22Rv1 (cell line): Measurements from ENCODE around the gene ZNF778.
"Not testable (repeated sequence)": the region's sequence is repeated elsewhere in the genome, so short reads cannot be mapped to it uniquely, and the experiment has no call there.

Experiments used
- H3K27ac ChIP-seq: fragments of 450-650 bp; 2 replicates; pipeline ENCODE4 v1.5.1; 2017
- ZFX ChIP-seq: fragments of 450-650 bp; IDR thresholded peaks from 2 replicates; pipeline ENCODE4 v1.6.1; 2017; ENCODE audit warnings: antibody characterized with exemption, borderline replicate concordance
- TF ChIP-seq, protein P1 (sequence below): fragments of 450-650 bp; IDR thresholded peaks from 2 replicates; pipeline ENCODE4 v1.5.1; 2017; ENCODE audit warnings: mild to moderate bottlenecking

Gene ZNF778

GRCh38 chr16:89184677-89184932 is 32.9 kb upstream of the ZNF778 start:
- TF ChIP-seq, protein P1, sequence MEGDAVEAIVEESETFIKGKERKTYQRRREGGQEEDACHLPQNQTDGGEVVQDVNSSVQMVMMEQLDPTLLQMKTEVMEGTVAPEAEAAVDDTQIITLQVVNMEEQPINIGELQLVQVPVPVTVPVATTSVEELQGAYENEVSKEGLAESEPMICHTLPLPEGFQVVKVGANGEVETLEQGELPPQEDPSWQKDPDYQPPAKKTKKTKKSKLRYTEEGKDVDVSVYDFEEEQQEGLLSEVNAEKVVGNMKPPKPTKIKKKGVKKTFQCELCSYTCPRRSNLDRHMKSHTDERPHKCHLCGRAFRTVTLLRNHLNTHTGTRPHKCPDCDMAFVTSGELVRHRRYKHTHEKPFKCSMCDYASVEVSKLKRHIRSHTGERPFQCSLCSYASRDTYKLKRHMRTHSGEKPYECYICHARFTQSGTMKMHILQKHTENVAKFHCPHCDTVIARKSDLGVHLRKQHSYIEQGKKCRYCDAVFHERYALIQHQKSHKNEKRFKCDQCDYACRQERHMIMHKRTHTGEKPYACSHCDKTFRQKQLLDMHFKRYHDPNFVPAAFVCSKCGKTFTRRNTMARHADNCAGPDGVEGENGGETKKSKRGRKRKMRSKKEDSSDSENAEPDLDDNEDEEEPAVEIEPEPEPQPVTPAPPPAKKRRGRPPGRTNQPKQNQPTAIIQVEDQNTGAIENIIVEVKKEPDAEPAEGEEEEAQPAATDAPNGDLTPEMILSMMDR: no peak
- no peak for TF ChIP-seq ZFX
- no peak overlapping the region for H3K27ac ChIP-seq

- TF ChIP-seq, protein P1: no peak
- no peak for TF ChIP-seq ZFX
- H3K27ac ChIP-seq: no peak overlapping the region
Measured at GRCh38 chr16:89184933-89185794, 32.3 kb upstream of the ZNF778 start.

DNA sequence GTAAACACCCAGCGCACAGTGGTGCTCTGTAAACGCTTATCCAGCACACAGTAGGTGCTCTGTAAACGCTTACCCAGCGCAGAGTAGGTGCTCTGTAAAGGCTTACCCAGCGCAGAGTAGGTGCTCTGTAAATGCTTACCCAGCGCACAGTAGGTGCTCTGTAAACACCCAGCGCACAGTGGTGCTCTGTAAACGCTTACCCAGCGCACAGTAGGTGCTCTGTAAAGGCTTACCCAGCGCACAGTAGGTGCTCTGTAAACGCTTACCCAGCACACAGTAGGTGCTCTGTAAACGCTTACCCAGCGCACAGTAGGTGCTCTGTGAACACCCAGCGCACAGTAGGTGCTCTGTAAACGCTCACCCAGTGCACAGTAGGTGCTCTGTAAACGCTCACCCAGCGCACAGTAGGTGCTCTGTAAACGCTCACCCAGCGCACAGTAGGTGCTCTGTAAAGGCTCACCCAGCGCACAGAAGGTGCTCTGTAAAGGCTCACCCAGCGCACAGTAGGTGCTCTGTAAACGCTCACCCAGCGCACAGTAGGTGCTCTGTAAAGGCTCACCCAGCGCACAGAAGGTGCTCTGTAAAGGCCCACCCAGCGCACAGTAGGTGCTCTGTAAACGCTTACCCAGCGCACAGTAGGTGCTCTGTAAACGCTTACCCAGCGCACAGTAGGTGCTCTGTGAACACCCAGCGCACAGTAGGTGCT is 31.5 kb upstream of the ZNF778 start:
- not testable (repeated sequence) for H3K27ac ChIP-seq

DNA sequence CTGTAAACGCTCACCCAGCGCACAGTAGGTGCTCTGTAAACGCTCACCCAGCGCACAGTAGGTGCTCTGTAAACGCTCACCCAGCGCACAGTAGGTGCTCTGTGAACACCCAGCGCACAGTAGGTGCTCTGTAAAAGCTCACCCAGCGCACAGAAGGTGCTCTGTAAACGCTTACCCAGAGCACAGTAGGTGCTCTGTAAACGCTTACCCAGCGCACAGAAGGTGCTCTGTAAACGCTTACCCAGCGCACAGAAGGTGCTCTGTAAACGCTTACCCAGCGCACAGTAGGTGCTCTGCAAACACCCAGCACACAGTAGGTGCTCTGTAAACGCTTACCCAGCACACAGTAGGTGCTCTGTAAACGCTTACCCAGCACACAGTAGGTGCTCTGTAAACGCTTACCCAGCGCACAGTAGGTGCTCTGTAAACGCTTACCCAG is 30.9 kb upstream of the ZNF778 start:
- H3K27ac ChIP-seq: not testable (repeated sequence)

GRCh38 chr16:89187032-89187769 is 30.3 kb upstream of the ZNF778 start:
- H3K27ac ChIP-seq: no peak overlapping the region

GRCh38 chr16:89187770-89188392 is 29.6 kb upstream of the ZNF778 start:
- no peak for TF ChIP-seq ZFX
- TF ChIP-seq, protein P1: no peak
- H3K27ac ChIP-seq: no peak overlapping the region

More at GRCh38 chr16:89187032-89187769, 30.3 kb upstream of the ZNF778 start:
- TF ChIP-seq ZFX: no peak
- TF ChIP-seq, protein P1: no peak

DNA sequence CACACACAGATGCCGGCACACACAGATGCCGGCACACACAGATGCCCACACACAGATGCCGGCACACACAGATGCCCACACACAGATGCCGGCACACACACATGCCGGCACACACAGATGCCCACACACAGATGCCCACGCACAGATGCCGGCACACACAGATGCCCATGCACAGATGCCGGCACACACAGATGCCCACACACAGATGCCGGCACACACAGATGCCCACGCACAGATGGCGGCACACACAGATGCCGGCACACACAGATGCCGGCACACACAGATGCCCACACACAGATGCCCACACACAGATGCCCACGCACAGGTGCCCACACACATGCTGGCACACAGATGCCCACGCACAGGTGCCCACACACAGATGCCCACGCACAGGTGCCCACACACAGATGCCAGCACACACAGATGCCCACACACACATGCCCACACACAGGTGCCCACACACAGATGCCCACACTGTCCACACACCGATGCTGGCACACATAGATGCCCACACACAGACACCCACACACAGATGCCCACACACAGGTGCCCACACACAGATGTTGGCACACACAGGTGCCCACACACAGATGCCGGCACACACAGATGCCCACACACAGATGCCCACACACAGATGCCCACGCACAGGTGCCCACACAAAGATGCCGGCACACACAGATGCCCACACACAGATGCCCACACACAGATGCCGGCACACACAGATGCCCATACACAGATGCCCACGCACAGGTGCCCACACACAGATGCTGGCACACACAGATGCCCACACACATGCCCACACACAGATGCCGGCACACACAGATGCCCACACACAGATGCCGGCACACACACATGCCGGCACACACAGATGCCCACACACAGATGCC is 28.8 kb upstream of the ZNF778 start:
- H3K27ac ChIP-seq: not testable (repeated sequence)

DNA sequence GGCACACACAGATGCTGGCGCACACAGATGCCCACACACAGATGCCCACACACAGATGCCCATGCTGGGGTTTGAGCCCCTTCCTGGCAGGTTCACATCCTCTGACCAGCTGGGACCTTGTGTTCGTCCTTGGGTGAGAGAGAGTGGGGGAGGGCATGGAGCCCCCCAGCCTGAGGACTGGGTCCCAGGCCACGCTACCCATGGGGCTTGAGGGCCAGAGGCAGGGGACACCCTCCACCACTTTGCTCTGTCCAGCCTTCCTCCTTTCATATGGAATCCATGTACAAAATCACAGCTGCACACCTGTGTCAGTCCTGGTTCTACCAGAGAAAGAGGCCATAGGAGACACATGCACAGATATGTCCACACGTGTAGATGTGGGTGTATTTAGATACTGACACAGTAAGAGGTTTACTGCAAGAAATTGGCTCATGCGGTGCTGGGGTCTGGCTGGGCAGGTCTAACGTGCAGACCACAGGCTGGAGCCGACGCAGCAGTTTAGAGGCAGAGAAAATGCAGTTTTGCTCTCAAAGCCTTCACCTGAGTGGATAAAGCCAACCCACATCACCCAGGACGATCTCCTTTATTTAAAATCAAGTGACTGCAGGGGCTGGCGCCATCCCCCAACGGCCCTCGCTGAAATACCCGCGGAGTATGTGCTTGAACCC is 28.0 kb upstream of the ZNF778 start:
- H3K27ac ChIP-seq: no peak overlapping the region
- TF ChIP-seq, protein P1: no peak
- TF ChIP-seq ZFX: no peak
